Left forelimb (tissue), 1 donor: ENCODE data around the gene MKI67.
A peak's percentile ranks its signal among the peaks of the same experiment; 100 is the strongest.

ENCODE experiments used
- DNase-seq: peaks from one replicate; pipeline ENCODE4 v3.0.0-alpha.2; 2018; ENCODE audit warnings: low spot score

The MKI67 gene

DNA sequence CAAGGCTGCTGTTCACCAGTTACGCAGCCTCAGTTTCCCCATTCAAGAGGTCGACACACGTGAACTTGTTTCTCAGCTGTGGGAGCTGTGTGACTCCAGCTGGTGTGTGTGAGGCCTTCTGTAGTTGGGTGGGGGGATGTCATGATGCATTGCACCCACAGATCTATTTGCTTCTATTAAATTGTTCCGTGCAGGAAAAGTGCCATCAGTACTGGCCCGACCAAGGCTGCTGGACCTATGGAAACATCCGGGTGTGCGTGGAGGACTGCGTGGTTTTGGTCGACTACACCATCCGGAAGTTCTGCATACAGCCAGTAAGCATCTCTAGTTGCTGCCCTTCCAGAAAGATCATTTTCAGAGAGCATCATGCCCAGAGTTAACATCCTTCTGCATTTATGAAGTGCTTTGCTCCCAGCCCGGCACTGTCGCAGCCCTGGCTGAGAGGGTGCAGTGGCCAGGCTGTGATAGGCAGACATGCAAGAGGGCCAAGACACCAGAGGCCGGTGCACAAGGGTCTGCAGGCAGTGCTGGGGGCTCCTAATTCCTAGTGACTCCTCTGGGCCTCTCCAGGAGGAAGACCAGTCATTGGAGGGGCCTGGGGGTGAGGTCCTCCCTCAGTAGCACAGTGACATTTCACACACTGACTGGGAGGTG, 60.2 kb downstream of the MKI67 start:
- peak; percentile 45 for DNase-seq

DNA sequence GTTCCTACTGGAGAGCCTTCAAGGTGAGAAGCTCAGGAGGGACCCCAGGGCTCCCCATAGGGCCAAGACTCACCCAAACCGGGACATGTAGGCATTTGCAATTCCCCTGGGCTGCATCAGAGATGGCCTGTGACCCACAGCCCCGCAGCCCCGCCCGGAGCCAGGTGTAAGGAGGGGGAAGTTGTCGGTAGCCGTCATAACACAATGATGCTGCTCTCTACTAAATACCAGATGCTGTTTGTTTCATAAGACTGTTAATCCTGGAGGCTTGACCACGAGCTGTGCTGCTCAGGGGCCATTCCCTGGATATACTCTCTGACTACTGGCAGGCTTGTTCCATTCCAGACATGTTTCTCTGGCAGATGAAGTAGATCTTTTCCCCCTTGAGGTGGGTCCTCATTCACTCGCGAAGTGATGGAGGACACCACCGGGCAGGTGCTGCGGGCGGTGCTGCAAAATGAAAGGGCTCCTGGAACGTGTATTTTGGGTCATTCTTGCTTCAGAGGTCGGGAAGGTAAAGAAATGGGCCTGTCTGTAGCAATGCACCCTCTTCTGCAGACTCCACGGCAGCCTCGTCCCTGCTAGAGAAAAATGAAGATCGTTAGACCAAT, 61.1 kb downstream of the MKI67 start:
- DNase-seq, result peak; percentile 42

DNA sequence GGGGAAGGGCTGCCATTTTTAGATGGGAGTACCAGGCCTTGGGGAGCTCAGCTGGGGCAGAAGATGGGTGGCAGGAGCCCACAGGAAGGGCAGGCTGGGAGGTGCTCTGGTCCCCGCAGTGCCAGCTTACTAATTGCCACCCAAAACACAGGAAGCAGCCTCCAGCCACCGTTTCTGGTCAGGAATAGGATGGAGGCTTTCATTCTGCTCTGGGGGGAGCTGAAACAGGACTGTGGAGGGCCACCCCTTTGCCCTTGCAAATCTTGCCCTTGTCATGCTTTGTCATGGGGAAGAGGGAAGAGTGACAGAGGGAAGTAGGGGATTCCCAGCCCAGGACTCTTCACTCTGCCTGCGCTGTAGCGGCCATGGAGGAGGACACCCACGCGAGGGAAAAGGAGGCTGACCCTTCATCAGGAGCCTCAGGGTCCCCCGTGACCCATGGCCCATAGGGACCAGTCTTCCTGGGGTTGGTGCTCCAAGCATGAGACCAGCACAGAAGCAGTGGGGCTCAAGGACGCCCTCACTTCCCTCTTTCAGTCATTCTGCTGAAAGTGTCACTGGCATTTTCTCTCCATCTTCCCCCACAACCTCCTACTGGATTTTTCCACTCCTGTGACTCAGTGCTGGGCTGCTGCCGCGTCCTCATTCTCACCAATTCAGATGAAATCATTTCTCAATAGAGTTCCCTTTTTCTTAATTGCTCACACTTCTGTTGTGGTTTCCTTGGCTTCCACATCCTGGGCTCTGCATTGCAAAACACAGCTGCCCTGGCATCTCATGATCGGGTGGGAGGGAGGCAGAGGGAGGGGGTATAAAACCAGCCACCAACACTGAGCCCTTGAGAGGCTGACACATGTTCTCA, 61.9 kb downstream of the MKI67 start:
- DNase-seq, result peak; percentile 63

DNA sequence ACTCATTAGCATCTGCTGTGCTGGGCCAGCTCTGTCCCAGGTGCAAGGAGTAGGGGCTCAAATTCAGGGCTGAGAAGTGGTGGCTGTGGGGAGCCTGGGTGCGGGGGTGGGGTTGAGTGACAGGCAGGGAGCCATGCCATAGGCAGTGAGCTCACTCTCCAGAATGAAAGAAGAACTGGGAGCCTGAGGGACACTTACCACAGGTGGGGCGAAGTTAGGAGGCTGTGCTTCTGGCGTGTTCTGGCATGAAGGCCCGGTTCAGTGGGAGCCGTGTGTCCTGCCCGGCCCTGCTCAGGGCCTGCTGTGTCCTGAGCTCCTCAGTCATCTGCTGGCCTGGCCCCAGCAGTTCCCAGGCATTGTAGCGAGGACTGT, 62.5 kb downstream of the MKI67 start:
- DNase-seq, result no peak

DNA sequence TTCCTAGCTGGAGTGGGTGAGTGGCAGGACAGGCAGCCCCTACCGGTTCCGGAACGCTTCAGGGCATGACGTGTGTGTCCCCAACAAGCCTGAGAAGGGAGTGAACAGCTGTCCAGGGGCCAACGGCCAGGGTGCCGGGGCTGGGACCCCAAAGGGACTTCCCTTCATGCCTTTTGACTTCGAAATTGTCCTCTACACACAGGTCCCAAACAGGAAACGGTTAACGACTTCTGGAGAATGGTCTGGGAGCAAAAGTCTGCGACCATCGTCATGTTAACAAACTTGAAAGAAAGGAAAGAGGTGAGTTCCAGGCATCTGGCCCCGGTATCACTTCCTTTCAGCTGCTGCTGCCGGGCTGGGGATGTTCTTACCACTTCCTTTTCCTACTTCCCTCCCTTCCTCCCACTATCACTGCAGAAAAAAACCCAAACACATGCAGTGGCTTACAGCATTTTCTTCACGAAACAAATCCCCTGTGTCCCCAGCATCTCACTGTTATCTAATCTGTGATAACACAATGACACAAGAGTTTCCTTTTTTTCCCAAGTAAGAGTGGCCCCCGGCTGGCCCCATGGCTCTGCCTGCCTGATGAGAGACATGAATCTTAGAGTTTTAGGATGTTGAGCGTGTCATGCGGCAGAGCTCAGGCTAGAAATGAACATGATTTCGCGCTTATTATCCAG, 63.2 kb downstream of the MKI67 start:
- peak; percentile 63 for DNase-seq

DNA sequence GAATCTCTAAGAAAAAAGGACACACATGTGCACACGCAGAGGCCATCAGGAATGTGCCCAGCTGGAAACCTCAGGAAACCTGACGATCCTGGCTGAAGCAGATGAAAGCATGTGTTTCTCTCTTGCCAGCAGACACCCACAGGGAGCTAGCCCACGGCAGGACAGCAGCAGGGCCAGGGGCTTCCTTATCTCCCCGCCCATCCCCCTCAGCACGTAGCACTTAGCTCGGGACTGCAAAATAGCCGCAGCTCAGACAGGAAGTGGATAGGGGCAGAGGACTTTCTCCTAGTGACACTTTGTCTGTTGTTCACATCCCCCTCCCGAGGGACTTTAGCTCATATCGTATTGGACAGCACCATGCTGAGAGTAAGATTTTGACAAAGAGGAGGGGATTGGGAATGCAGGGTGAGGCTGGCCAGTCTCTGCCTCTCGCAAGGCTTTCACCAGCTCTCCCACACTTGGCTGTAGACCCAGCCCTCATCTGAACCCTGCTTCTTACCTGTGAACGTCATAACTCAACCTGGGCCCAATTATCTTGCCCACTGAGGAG, 63.8 kb downstream of the MKI67 start:
- DNase-seq, result peak; percentile 54

DNA sequence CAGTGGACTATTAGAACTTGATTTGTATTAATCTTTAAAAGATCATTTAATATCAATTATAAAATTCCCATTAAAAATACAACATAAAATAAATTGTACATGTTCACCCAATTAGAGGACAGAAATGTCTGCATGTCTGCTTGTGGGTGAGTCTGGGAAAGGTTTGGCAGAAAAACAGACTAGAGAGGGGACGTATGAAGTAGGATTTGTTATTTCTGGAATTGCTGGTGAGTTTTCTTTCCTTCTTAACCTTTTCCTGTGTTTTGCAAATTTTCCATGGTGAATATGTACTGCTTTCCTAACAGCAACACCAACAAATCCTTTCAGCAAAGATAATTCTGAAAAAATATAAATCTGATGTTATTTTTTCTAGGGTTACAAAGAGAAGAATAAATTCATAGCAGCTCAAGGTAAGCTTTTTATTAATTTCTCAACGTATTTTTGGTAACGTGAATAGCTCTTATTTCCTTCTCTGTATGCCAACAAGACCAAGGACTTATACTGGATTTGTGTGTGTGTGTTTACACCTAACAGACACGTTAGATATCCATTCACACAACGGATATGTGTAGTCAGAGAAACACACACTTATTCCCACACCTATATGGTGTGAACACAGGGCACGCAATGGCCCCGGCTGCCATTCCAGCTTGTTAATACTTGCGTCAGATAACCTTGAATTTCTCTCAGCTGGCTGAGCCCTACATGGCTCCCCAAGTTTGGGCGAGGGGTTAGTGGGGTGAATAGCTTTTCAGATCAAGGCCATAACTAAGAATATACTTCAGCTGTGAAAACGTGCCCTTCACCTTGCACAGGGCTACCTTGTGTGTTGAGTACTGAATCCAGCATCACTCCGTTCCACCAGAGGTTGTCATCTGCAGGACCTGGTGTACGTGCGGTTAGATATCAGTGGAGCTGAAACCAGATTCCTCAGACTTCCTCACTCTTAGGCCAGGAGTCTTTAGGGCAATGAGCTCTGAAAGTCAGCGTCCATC, 64.6 kb downstream of the MKI67 start:
- DNase-seq, result peak; percentile 60

DNA sequence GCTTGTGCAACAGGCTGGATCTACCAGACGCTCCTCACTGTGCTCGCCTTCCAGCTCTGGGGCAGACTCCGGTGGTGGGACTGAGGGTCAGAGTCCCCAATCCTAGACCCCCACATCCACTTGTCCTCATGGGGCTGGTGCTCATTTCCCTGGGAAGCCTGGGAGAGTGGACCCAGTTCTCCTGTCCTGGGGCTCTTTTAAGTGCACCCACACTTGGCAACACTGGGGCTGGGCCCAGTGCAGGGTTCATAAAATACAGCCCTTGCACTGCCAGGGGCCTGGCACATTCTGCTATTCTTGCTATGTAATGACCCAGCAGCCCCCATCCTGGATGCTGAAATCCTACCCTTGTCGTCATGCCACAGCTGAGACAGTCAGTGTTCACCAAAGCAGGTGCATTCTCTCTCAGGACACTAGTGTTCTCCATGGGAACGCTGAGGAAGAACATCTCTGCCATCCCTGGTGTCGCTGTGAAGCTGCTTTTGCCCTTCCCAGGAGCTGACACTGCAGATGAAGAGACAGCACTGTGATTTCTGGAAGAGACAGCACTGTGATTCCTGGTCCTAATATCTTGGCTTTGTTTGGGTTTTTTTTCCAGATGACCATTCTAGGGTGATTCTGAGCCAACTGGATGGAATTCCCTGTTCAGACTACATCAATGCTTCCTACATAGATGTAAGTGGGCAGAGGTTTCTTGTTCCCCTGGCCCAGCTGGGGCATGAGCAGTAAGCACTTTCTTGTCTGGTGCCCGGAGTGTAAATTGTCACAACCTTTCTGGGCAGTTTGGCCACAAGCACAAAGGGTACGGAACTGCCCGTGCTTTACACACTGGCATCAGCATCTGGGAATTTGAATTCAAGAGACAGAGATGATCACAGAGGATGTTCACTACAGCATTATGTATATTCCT, 65.6 kb downstream of the MKI67 start:
- peak; percentile 40 for DNase-seq

DNA sequence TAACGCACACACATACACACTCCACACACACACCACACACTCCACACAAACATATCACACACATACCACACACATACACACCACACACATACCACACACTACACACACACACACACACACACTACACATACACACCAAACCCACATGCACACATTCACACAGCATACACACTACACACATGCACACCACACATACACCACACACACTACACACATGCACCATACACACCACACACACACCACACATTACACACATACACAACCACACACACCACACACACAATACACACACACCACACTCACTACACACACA, 66.3 kb downstream of the MKI67 start:
- DNase-seq, result no peak

DNA sequence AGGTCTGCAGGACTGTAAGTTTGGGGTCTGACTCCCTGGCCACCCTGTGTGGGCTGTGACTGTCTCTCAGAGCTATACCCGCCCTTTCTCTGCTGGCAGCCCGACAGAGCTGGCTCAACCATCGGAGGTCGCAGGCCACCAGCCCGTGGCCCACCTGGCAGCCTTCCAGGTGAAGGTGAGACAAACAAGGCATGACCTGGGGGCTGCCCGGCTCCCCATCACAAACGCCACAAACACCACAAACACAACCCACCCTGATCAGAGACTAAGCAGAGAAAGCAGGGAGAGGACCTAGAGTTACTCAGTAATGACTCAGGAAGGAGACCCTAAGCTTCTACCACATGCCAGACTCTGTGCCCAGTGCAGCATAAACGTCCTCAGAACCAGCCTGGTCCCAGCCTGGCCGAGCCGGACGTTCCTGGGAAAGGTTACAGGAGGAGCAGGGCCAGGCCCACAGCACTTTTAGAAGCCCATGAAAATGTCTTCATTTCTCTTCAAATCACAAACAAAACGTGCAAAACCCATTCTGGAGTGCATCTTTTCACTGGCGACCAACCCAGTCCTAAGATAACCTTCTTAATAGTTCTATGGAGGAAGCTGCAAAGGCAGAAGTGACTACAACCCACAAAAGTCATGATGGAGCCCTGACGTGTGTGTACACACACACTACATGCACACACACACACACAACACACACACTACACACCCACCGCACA, 66.8 kb downstream of the MKI67 start:
- DNase-seq, result peak; percentile 57

DNA sequence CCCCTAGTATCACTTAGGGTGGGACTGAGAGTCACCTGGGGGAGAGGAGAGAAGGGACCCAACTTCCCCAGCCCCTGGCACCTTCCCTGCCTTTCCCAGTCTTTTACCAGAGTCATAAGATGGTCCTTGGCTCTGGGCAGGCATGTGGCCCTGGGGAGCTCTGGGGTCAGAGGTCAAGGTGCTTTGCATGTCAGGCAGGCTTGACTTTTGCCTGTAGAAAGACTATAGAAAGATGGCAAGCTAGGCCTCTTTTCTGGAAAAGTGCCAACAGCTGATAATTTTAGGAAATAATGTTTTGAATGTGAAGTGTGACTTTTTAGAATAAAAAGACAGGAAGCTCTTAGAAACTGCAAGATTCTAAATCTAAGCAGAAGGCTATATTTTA, 67.5 kb downstream of the MKI67 start:
- DNase-seq, result peak; percentile 12

DNA sequence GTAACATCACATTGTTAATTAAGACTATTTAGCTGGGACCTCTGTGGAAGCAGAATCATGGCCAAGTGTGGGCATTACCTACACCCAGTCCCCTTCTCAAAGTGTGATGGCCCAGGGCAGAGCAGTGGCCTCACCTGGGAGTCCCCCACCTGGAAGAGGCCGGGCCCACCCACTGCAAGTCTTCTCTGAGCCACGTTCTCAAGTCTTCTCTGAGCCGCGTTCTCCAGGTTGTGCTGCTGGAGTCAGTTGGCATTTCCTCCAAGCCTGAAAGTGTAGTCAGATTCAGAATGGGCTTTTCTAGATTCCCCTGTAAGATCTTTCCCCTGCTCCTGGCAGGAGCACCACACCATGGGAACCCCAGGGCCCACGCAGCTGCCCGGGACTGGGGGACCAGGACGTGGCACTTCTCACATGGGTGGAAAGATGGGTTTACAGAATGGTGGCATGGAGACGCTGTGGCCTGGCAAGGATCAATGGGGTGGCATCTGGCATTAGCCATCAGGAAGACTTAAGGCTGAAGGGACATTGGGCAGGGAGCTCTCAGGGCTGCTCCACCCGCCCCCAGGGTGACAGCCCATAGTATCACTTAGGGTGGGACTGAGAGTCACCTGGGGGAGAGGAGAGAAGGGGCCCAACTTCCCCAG, 68.0 kb downstream of the MKI67 start:
- DNase-seq, result peak; percentile 47

DNA sequence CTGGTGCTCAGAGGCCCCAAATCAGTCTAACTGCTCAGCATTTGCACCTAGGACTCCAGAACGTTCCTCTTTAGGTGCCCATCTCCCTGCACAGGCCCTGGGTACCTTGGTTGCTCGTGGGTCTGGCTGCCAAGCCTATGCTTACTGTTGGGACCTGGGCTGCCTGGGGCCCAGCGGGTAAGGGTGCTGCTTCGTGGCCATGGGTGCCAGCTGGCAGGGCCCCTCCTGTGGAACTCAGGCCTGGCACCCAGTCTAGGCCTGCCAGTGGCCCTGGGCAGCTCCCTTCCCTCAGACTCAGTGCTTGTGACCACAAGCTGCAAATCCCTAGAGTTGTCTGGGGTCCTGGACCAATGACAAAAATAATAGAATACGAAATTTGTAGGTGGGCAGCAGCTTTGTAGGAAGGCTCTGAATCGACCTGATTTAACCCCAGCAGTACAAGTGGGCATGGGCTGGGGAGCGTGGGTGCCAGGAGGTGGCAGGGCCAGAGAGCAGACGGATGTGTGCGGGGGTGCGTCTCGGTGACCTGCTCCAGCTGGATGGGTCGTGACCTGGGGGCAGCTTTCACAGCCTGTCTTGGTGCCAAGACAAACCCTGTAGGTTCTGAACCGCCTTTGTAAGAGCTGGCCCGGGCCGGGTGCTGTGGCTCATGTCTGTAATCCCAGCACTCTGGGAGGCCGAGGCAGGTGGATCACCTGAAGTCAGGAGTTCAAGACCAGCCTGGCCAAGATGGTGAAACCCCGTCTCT, 69.7 kb downstream of the MKI67 start:
- no peak for DNase-seq

DNA sequence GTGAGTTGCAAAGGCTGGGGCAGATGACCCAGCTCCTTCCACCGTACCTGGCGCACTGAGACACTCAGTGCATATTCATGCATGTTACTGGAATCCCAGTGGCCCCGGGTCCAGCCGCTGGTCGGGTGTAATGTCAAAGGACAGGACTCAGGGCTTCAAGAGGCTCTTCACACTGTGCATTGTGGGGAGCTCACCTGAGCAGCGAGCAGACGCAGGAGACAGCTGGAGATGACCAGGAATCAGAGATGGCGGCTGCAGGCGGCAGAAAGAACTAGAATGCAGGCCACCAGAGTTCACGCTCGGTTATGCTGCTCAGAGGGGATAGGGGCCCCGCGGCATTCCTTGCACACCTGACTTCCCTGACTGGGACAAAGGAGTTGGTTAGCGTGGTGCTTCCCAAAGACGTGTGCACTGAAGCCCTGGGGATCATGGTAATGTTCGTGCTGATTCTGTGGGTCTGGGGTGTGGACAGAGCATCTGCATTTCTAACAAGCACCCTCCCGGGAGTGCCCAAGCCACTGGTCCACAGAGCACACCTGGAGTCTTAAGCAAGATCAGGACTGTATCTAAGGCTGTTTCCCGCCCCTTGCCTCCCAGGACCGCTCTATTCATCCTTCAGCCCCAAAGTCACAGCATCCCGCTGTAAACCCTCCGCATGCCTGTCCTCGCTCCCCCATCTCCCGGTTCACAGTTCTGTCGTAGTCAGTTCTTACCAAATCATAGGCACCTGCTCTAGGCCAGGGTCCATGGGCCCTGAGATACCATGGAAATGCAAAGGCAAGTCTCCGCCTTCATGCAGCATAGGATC, 71.0 kb downstream of the MKI67 start:
- no peak for DNase-seq

DNA sequence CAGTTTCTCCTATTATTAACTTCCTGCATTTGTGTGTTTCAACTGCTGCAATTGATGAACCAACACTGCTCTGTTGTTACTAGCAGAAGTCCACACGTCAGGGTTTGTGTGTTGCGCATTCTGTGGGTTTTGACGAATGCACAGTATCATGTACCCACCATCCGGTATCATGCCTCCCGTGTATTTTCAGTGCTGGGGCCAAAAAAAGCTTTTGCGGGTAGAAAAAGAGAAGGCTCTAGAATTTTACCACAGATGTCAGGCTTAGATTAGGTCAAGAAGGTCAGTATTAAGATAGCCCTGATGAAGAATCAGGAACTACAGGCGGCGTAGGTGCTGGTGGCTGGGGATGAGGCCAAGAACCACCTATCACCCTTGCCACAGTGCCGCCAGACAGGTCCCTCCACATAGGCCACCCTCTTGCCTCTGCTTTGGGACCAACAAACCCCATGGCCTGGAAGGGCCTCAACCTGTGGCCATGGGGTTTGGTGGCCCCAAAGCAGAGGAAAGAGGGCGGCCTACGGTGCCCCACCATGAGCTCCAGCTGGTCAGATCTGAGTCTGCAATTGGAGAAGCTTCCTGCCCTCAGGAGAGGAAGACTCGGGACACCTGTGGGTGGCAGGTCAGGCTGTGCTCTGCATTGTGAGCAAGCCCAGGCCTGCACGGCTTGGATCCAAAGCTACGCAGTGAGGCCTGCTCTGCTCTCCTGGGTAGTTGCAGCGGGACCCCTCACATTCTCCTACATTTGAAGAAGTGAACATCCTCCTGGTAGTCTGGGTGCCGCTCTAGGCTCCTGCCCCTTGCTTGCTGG, 71.9 kb downstream of the MKI67 start:
- no peak for DNase-seq

DNA sequence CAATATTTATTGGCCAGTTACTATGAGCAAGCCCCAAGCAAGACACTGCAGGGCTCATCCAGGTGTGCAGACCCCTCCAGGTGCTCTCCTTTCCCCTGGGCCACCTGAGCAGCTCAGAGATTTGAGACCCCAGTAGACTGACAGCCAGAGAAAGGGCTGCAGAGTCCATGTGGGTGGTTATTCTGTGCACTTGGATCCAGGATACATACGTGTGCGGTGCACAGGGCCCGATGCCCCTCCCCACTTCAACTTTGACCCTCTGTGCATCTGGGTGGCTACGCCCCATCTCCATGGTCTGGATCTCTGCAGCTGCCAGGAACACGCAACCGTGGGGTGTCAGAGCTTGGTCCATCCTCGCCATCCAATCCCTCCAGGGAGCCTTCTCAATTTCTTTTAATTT, 72.9 kb downstream of the MKI67 start:
- DNase-seq, result no peak

DNA sequence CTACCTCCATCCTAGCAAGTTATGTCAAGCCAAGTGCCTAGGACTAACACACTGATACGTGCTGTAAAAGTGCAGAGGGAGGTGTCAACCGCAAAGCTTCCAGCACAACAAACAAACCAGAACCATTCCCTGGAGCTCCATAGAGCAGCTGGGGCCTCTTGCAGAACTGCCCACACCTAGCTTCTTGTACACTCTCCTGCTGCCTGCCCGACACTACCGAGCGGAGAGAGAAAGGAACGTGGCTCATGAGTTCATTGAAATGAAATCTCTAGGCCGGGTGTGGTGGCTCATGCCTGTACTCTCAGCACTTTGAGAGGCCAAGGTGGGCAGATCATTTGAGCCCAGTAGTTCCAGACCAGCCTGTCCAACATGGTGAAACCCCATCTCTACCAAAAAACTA, 73.5 kb downstream of the MKI67 start:
- DNase-seq, result no peak
